DMS153 (cell line): ENCODE data around the gene DLST.

Source experiments
- DNase-seq: peaks from one replicate; lab custom pipeline; 2025; lab: John Stamatoyannopoulos, UW

DLST gene

GRCh38 chr14:74860899-74861733, 20.6 kb upstream of the DLST start:
- peak; percentile 39 for DNase-seq

- DNase-seq = no peak
These were observed 20.0 kb upstream of the DLST start for GRCh38 chr14:74861734-74862090.

GRCh38 chr14:74863274-74863673, 18.4 kb upstream of the DLST start:
- DNase-seq = no peak

- no peak for DNase-seq
These were observed 17.5 kb upstream of the DLST start for GRCh38 chr14:74864198-74864597.

GRCh38 chr14:74865156-74865555, 16.6 kb upstream of the DLST start:
- no peak for DNase-seq

GRCh38 chr14:74866708-74867389, 14.9 kb upstream of the DLST start:
- no peak for DNase-seq

GRCh38 chr14:74867673-74868072, 14.0 kb upstream of the DLST start:
- no peak for DNase-seq

- no peak for DNase-seq
These were observed 13.0 kb upstream of the DLST start for GRCh38 chr14:74868739-74869138.

- no peak for DNase-seq
These were observed 9.9 kb upstream of the DLST start for GRCh38 chr14:74871819-74872218.

GRCh38 chr14:74875204-74875603, 6.5 kb upstream of the DLST start:
- no peak for DNase-seq

- no peak for DNase-seq
These were observed 5.5 kb upstream of the DLST start, which contains the start of gene PROX2 for GRCh38 chr14:74875941-74876913. Gene PROX2 (minus strand): TSS chr14:74876145. CDS start chr14:74863834, 12,311 bp downstream.

- no peak for DNase-seq
These were observed 2.1 kb upstream of the DLST start for GRCh38 chr14:74879427-74880182.

- DNase-seq = no peak
These were observed 596 bp downstream of the DLST start for GRCh38 chr14:74882103-74882920.

- DNase-seq = no peak
These were observed 4.3 kb downstream of the DLST start for GRCh38 chr14:74886001-74886400.

GRCh38 chr14:74888164-74889158, 6.7 kb downstream of the DLST start:
- no peak for DNase-seq

GRCh38 chr14:74890262-74890661, 8.5 kb downstream of the DLST start:
- no peak for DNase-seq

GRCh38 chr14:74891870-74892269, 10.2 kb downstream of the DLST start:
- no peak for DNase-seq

- DNase-seq = no peak
These were observed 11.0 kb downstream of the DLST start for GRCh38 chr14:74892745-74893144.

GRCh38 chr14:74893614-74894091, 11.9 kb downstream of the DLST start:
- DNase-seq = no peak
